ENCODE measurements around the gene LCA5. TPM values are rescaled to one million over a fixed set of nuclear protein-coding genes. Genes with fewer than 3 reads are reported as not detected.
A peak's percentile ranks its signal among the peaks of the same experiment; 100 is the strongest.
"Not testable (repeated sequence)": the region's sequence is repeated elsewhere in the genome, so short reads cannot be mapped to it uniquely, and the experiment has no call there.

Gene LCA5
- total RNA-seq = 1.8 TPM
- long read RNA-seq, full-length matches to known transcripts = 2 of 3 reads
- long read RNA-seq, partial matches to known transcripts = 0 of 3 reads
- long read RNA-seq, other reads (novel, unspliced or antisense) = 1 of 3 reads

- no peak for TF ChIP-seq CTCF (IDR thresholded peaks at IDR 0.05; ENCODE audit: borderline replicate concordance)
- DNase-seq = peak; percentile 91
- Histone ChIP-seq H3K27me3 (ENCODE audit: low read depth) (no peaks in the 10 kb centered on the region), H3K27ac (replicated peaks) (peak within 1 kb of the TSS; percentile 91), H3K36me3 (no peaks in the 10 kb centered on the region), H3K4me1 (peaks cover 29% of the 10 kb centered on the region), H3K4me3 (peak within 1 kb of the TSS; percentile 84), H3K9me3 (replicated peaks) (no peaks in the 10 kb centered on the region)
- intact Hi-C loops (cut with micrococcal nuclease) = no loop called here
These were observed at the start of gene LCA5 for GRCh38 chr6:79536954-79537747. TSS of gene LCA5 (minus strand) at chr6:79537430. CDS start at chr6:79518894, 18,536 bp downstream.

GRCh38 chr6:79586548-79586947 is 49.3 kb upstream of the LCA5 start:
- Histone ChIP-seq H3K36me3 (no peaks in the 10 kb centered on the region), H3K4me1 (no peaks in the 10 kb centered on the region), H3K4me3 (no peak overlapping the region), H3K27ac (replicated peaks) (no peak overlapping the region), H3K9me3 (replicated peaks) (peaks cover 18% of the 10 kb centered on the region), H3K27me3 (ENCODE audit: low read depth) (no peaks in the 10 kb centered on the region)
- TF ChIP-seq CTCF (IDR thresholded peaks at IDR 0.05; ENCODE audit: borderline replicate concordance) = peak; percentile 43
- intact Hi-C loops (cut with micrococcal nuclease) = no loop called here
- no peak for DNase-seq

GRCh38 chr6:79584332-79584731 is 47.1 kb upstream of the LCA5 start:
- intact Hi-C loops (cut with micrococcal nuclease) = no loop called here
- peaks cover 18% of the 10 kb centered on the region for H3K9me3 ChIP-seq (replicated peaks)
- H3K27me3 ChIP-seq (ENCODE audit: low read depth) = no peaks in the 10 kb centered on the region
- DNase-seq = no peak
- no peak overlapping the region for H3K27ac ChIP-seq (replicated peaks)
- no peak overlapping the region for H3K4me3 ChIP-seq
- H3K4me1 ChIP-seq = no peaks in the 10 kb centered on the region
- no peak for TF ChIP-seq CTCF (IDR thresholded peaks at IDR 0.05; ENCODE audit: borderline replicate concordance)
- H3K36me3 ChIP-seq = no peaks in the 10 kb centered on the region

- intact Hi-C loops (cut with micrococcal nuclease) = loop anchor here (10.0 kb wide), 1 partner anchor 237 kb away; no protein-coding TSS in a partner anchor
- H3K4me1 ChIP-seq, DNase-seq: not testable (repeated sequence)
These were observed 40.7 kb upstream of the LCA5 start for GRCh38 chr6:79577926-79578325.

GRCh38 chr6:79574630-79575225 is 37.5 kb upstream of the LCA5 start:
- Histone ChIP-seq H3K27ac (replicated peaks) (no peak overlapping the region), H3K4me3 (no peak overlapping the region), H3K27me3 (ENCODE audit: low read depth) (no peaks in the 10 kb centered on the region), H3K36me3 (no peaks in the 10 kb centered on the region), H3K9me3 (replicated peaks) (no peaks in the 10 kb centered on the region), H3K4me1 (peaks cover 17% of the 10 kb centered on the region)
- DNase-seq = no peak
- intact Hi-C loops (cut with micrococcal nuclease) = loop anchor here (5.0 to 10.0 kb wide), 2 partner anchors 138 to 240 kb away; no protein-coding TSS in a partner anchor
- TF ChIP-seq CTCF (IDR thresholded peaks at IDR 0.05; ENCODE audit: borderline replicate concordance) = no peak

More at GRCh38 chr6:79577926-79578325, 40.7 kb upstream of the LCA5 start:
- H3K4me3 ChIP-seq; H3K36me3 ChIP-seq; H3K9me3 ChIP-seq (replicated peaks); H3K27ac ChIP-seq (replicated peaks); H3K27me3 ChIP-seq (ENCODE audit: low read depth): not testable (repeated sequence)
